Stimulated activated CD4-positive, alpha-beta T cell treated with anti-CD3 and anti-CD28 coated beads, Interleukin-12 subunit alpha, Interleukin-12 subunit beta, amount 100 ng/mL, for 24 hours (primary cell): Measurements from ENCODE around the gene NAXD.
"Not testable (repeated sequence)": the region's sequence is repeated elsewhere in the genome, so short reads cannot be mapped to it uniquely, and the experiment has no call there.

Source experiments
- DNase-seq, 2 experiments: peaks; one replicate each; pipeline ENCODE4 v3.0.0-alpha.2; 2020; ENCODE audit warnings: low read depth in 2 of 2

NAXD gene

DNA sequence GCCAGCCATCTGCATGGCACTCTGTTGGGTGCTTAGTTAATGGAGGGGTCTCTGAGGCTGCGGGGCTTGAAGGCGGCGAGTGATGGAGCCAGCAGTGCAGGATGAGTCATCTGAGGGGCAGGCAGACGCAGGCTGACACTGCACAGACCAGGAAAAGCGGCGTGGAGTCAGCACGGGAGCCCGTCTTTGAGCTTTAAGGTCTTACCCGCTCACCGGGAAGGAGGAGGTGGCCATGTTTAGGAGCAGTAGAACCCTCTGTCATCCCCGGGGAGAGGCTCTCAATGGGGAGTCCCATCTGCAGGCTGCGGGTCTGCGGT, 13.1 kb downstream of the NAXD start:
- no peak for DNase-seq

GRCh38 chr13:110628952-110629701, 13.8 kb downstream of the NAXD start:
- no peak for DNase-seq

- no peak for DNase-seq
Observed at GRCh38 chr13:110629735-110630134, 14.4 kb downstream of the NAXD start.

DNA sequence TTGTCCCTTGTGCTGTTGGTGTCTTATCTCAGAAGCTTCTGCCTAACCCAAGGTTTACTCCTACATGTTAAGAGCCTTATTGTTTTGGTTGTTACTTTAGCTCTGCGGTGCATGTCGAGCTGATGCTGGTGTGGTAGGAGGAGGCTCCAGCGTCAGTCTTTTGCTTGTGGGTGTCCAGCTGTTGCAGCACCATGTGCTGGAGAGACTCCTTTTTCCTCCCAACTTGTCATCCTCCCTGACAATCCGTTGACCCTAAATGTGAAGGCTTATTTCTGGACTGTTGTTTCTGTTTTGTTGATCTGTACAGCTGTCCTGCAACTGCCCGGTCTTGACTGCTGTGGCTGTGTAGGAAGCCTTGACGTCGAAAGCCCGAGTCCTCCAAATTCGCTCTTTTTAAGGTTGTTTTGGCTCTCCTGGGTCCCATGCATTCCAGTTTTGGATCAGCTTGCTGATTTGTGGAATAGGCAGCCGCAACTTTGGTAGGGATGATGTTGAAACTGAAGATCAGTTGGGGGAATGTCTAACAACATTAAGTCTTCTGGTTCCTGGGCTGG, 15.3 kb downstream of the NAXD start:
- no peak for DNase-seq

GRCh38 chr13:110632255-110632654, 16.9 kb downstream of the NAXD start:
- not testable (repeated sequence) for DNase-seq

DNA sequence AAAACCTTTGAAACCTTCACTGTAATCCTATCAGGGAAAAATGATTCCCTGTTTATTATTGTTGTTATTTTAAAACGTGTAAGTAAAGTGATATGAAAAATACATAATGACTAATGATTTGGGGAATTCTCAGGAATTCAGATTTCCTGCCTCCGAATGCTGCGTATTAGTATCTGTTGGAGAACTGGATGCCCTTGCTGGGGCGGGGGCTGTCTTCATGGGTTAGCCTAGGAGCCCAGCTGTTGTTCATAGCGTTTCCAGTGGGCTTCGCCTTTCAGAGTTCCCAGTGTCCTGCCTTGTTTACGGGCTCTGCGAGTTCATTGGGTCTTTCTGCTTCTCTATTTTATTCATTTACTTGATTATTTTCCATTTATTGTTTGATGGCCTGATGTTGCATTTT, 18.4 kb downstream of the NAXD start:
- no peak for DNase-seq

DNA sequence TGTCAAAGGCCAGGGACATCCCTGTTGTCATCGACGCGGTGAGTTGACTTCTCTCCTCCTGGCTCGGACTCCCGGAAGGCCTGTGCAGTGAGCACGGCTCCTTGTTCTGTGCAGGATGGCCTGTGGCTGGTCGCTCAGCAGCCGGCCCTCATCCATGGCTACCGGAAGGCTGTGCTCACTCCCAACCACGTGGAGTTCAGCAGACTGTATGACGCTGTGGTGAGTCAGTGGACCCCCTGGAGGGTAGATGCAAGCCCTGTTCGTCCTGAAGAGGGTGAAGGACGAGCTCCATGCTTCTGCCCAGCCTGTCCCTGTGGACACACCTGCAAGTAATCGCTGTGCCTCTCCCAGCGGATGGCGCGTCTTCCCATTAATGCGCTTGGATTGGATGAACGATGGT, 19.2 kb downstream of the NAXD start:
- DNase-seq = no peak

- no peak for DNase-seq
Observed at GRCh38 chr13:110635405-110636002, 20.2 kb downstream of the NAXD start.

DNA sequence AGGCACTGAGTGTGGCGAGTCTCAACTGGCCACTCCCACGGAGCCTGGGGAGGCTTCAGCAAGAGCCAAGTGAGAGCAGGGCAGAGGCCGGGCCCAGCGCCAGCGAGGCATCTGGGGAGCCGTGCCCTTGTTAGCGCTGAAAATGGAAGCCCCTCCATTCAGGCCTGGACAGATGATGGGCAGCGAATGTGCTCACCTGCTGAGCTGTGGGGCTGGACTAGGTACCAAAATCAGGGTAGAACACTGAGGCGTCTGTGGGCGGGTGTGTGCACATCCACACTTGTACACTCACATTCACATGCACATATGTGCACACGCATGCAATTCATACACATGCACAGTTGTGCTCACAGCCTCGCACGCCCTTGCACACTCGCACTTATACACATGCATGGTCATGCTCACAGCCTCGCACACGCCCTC, 20.7 kb downstream of the NAXD start:
- no peak for DNase-seq

GRCh38 chr13:110636701-110637201, 21.4 kb downstream of the NAXD start:
- no peak for DNase-seq

DNA sequence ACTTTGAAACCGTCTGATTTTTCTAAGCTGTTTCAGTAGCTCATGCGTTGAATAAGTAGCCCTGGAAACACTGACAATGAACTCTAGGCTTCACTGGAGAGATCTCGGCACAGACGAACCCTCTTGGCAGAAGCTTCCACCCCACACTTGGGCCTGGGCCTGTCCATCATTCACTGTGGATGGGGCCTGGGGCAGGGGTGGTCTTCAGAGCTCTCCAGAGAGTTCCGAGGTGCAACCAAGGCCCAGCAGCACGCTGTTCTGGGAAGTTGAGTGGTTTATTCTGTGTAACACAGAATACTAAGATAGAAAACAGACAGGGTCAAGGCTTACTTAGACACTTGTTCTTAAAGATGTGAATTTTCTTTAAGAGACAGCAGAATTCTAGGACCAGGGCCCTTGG, 21.9 kb downstream of the NAXD start:
- DNase-seq = no peak

DNA sequence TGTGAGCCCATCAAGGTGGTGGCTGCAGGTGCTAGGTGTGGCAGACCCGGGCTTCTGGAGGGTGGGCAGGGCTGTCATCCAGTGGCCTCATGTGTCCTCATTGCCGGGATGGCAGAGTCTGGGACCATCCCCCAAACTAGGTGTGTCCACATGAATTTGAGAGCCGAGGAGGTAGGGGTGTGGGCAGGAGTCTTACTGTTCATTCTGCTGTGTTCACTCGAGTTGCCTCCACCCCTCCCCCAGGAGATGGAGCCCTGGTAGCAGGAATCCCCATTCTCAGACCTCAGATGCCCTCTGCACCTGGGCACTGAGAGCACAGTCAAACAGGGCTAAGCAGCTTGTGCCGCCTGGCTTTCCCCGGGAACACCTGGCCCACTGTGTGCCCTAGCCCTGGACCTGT, 22.4 kb downstream of the NAXD start:
- DNase-seq = no peak

GRCh38 chr13:110638257-110638656, 22.9 kb downstream of the NAXD start:
- DNase-seq = no peak

DNA sequence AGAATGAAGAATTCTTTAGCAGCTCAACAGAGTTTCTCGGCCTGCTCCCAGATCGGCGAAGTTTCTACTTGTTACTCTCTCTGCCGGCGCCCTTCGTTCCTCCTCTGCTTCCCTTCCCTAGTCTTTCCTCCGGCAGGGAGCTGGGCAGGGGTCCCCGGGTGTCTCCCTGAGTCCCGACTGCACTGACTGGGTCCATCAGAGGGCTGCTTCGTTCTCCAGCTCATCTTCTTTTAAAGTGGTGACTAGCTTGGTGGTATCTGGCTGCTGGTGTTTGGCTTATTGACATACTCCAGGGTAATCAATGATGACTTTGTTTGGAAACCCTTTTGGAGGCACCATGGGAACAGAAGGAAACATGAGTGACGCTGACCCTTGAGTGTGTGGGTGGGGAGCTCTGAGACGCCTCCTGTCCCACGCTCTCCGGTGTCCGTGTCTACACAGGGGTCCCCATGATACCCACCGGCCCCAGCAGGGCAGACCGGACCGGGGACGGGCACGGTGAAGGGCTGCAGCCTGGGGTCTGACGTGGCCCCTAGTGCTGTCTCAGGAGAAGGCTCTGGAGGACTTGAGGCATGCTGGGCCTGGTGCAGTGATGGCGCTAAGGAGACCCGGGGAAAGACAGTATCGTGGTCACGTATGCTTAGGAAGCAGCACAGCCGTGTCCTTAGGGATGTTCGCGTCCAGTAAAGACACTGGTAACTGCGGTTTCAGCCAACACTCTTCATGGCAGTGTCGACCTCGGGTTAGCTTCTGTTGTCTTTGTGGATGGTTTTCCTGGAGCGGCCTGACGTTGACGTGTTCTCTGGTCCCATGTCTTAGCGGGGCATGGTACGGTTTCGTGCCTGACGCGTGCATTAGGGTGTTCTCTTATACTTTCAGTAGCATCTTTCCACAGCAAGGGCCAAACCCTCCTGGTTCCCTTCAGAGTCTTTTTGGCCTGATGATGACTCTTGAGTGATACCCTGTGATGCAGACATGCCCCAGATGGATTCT, 23.8 kb downstream of the NAXD start:
- DNase-seq = no peak

DNA sequence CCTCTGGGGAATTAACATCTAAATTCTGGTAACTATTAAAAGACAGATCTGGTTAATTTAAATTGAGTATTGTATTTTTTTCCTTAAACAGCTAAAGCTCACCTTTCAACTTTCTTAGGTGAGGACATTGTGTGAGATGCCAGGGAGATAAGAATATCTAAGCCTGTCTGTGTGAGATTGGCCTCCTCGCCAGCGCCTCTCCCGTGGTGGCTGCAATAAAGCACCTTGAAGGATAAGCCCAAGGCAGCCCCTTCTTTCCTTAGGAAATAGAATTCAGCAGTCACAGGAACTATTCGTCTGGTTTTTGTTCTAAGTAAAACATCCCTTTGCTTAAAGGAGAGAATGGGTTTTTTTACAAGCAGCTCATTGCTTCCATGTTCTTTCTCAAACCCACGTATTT, 24.6 kb downstream of the NAXD start:
- DNase-seq = no peak

DNA sequence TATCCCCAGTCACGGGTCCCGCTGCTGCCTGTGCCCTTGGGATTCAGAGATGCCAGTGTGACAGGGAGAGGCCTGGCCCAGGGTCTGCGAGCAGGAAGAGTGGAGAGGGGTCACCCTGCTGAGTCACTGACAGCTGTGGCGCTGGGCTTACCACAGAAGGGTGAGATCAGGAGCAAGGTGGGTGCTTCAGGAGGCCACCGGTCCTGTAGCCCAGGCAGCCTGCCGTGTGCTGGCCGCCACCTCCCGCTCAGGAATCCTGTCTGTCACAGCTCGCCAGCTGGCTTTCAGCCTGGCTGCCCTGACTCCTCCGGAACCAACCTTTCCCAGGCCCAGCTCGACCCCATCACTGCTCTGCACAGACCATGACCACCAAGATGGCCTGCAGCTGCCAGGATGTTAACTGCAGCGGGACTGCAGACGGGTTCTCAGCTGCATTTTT, 25.3 kb downstream of the NAXD start:
- DNase-seq = no peak

DNA sequence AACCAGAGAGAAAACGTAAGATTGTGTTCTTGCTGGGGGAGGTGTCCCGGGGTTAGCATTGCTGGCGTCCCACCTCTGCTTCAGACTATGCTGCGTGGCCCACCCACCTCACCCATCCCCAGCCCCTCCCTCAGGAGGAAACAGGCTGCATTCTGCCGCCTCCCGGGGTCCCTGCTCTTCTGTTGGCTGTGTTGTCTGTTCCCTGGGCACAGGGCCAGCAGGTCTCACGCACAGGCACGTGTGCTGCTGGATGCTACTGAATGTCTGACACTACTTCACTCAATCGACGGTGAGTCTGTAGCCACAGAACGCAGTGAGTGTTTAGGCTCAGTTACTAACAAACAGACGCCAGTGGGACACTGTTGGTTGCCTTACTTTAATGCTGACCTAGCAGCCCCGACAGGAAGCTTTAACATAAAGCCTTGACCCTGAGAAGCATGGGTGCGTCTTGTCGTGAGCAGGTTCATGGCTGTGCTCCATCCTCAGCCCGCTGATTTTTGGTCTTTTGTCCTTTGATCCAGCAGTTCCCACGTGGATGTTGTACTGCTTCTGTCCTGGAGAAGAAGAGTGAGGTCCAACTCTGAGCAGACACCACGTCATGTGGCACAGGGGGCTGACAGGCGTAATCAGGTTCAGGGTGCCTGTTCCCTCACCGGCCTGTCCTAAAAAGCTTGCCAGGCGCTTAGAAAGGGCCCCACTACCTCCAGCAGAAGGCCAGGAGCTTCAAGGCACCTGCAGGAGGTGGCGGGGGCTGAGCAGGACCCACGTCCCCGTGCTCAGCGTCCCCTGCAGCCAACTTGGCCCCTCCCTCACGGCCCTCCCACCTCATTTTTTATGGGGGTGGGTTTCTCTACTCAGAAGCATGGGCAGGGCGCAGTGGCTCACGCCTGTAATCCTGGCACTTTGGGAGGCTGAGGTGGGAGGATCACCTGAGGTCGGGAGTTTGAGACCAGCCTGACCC, 26.0 kb downstream of the NAXD start:
- no peak for DNase-seq

DNA sequence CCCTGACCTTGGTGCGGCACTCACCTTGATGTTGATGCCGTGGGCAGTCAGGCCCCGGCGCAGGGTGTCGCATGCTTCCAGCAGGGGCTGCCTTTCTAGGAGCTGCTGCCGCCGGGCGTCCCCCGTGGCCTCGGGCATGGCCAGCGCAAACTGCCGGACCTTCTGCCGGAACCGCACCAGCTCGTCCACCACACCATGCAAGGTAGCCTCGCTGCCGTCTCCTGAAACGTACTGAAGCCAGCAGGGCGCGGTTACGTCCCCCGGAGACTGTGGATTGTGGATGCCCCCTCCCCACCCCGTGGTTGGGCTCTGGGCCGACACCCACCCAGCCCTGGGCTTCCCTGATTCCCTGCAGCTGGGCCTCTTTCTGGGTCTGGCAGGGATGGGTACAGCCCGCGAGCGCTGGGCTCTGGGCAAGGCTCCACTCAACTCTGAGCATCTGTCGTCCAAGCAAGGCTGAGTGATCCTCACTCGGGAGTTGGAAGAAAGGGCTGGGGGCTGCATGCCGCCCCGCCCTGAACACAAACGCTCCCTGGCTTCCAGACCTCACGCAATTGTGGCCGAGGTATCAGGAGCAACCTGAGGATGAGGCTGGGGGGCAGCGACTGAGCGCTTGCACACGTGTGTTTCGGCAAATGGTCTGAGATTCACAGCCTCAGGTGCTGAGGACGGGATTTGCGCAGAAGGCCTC, 27.1 kb downstream of the NAXD start:
- no peak for DNase-seq

DNA sequence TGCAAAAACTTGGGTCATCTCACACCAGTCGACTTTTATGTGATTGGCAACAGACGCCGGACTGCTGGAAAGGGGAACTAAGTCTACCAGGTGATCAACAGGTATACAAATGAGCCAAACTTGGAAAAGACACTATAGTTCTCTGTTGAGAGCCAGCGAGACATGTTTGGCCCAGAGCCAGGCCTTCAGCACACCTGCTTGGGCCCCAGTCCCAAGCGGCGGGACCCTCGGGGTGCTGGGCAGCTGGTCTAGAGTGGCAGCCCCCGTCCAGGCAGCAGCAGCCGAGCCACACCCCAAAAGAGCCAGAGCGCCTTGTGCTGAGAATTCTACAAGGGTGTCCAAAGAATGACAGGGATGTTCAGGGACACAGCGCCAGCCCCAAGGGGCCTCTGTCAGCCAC, 28.0 kb downstream of the NAXD start:
- DNase-seq = no peak

GRCh38 chr13:110643768-110644421, 28.6 kb downstream of the NAXD start:
- DNase-seq = no peak
